Keratinocyte (primary cell): ENCODE results near the gene PRR20D. TPM values are rescaled to one million over a fixed set of nuclear protein-coding genes. Genes with fewer than 3 reads are reported as not detected.
"Not testable (repeated sequence)": the region's sequence is repeated elsewhere in the genome, so short reads cannot be mapped to it uniquely, and the experiment has no call there.

Experiments used
- DNase-seq: peaks from one replicate; pipeline ENCODE4 v3.0.0-alpha.2; 2011; ENCODE audit warnings: low read depth, missing footprints, low spot score
- FAIRE-seq: peaks from 2 replicates; lab custom pipeline; 2011; peaks lifted over from hg19 to GRCh38; lab: Jason Lieb, UNC
- H2AFZ ChIP-seq: 2 replicates; pipeline ENCODE4 v1.6.0; 2012; ENCODE audit warnings: low read length, control low read depth, inconsistent platforms; ENCODE audit not compliant: control insufficient read depth
- H3K27ac ChIP-seq: 2 replicates; pipeline ENCODE4 v1.5.1; 2011; ENCODE audit warnings: low read length; ENCODE audit not compliant: control insufficient read depth, insufficient read depth
- H3K27me3 ChIP-seq: 3 replicates; pipeline ENCODE4 v1.6.0; 2011; ENCODE audit warnings: low read length; ENCODE audit not compliant: control insufficient read depth, insufficient read depth; ENCODE audit errors: extremely low read depth
- H3K36me3 ChIP-seq, 2 experiments: 2 replicates in 1 of 2; 3 replicates in 1 of 2; pipeline ENCODE4 v1.5.1; 2011; ENCODE audit warnings: low read length in 2 of 2, mild to moderate bottlenecking in 1 of 2; ENCODE audit not compliant: control insufficient read depth in 2 of 2, insufficient read depth in 2 of 2; ENCODE audit errors: extremely low read depth in 1 of 2
- H3K4me1 ChIP-seq: 3 replicates; pipeline ENCODE4 v1.5.1; 2011; ENCODE audit warnings: low read length; ENCODE audit not compliant: control insufficient read depth, insufficient read depth; ENCODE audit errors: extremely low read depth
- H3K4me2 ChIP-seq: 3 replicates; pipeline ENCODE4 v1.6.0; 2011; ENCODE audit warnings: low read depth, low read length; ENCODE audit not compliant: control insufficient read depth, insufficient read depth; ENCODE audit errors: extremely low read depth
- H3K4me3 ChIP-seq, 3 experiments: fragments of 200-600 bp in 1 of 3; sonication (generic) in 1 of 3; 2 replicates in 2 of 3; 3 replicates in 1 of 3; pipeline ENCODE4 v1.5.1; 2011 to 2016; ENCODE audit warnings: low read length in 3 of 3, mild to moderate bottlenecking in 3 of 3, control low read depth in 2 of 3, inconsistent platforms in 1 of 3, low read depth in 1 of 3, mixed read lengths in 1 of 3, mixed run types in 1 of 3, moderate library complexity in 1 of 3; ENCODE audit not compliant: control insufficient read depth in 2 of 3, insufficient read depth in 2 of 3; ENCODE audit errors: extremely low read depth in 1 of 3
- H3K79me2 ChIP-seq: 2 replicates; pipeline ENCODE4 v1.6.0; 2012; ENCODE audit warnings: low read length; ENCODE audit not compliant: control insufficient read depth, insufficient read depth
- H3K9ac ChIP-seq: 3 replicates; pipeline ENCODE4 v1.6.0; 2011; ENCODE audit warnings: low read length; ENCODE audit not compliant: control insufficient read depth, insufficient read depth; ENCODE audit errors: extremely low read depth
- H3K9me1 ChIP-seq: 3 replicates; pipeline ENCODE4 v1.6.0; 2011; ENCODE audit warnings: low read length; ENCODE audit not compliant: control insufficient read depth, insufficient read depth; ENCODE audit errors: extremely low read depth
- H3K9me3 ChIP-seq: 2 replicates; pipeline ENCODE4 v1.5.1; 2012; ENCODE audit warnings: low read depth, low read length; ENCODE audit not compliant: control insufficient read depth
- H4K20me1 ChIP-seq: 3 replicates; pipeline ENCODE4 v1.6.0; 2011; ENCODE audit warnings: low read length; ENCODE audit not compliant: control insufficient read depth, insufficient read depth; ENCODE audit errors: extremely low read depth
- CTCF ChIP-seq, 3 experiments: IDR thresholded peaks in 1 of 3; conservative IDR thresholded peaks in 1 of 3; optimal IDR thresholded peaks in 1 of 3; 2 replicates in 2 of 3; 3 replicates in 1 of 3; pipeline versions ENCODE3 to v1.5.1; 2011; ENCODE audit warnings: low read length in 3 of 3, mild to moderate bottlenecking in 3 of 3, moderate library complexity in 2 of 3, control low read depth in 1 of 3, inconsistent platforms in 1 of 3; ENCODE audit not compliant: insufficient read depth in 2 of 3; ENCODE audit errors: extremely low read depth in 1 of 3
- EZH2 ChIP-seq: IDR thresholded peaks from one replicate; pipeline ENCODE4 v1.6.1; 2012; ENCODE audit warnings: inconsistent platforms, mild to moderate bottlenecking, low read length, moderate library complexity
- dilution Hi-C: fragments of 300-500 bp; cut with MboI; formaldehyde crosslinking; loops from one replicate; pipeline ENCODE4 v1.7.0; 2020; ENCODE audit warnings: low sequenced_read_pairs; ENCODE audit not compliant: extremely low pct_ligation_motif_present
- polyA minus RNA-seq, 3 experiments: library from RNA; depleted of rRNA, polyadenylated mRNA; stranded (reverse); fragments of >200 nt; gene quantifications; 1 replicate in 1 of 3; 2 replicates in 1 of 3; 3 replicates in 1 of 3; pipeline ENCODE4 v1.2.3, GENCODE V29; 2011
- polyA plus RNA-seq, 5 experiments: library from polyadenylated mRNA; depleted of rRNA in 3 of 5; stranded (reverse) in 3 of 5; stranded (forward) in 1 of 5; unstranded in 1 of 5; fragments of >200 nt; gene quantifications; 1 replicate in 1 of 5; 2 replicates in 3 of 5; 3 replicates in 1 of 5; pipeline versions ENCODE4 v1.2.1 to v1.2.3, GENCODE V29; 2011 to 2012; ENCODE audit warnings: missing spikeins in 2 of 5, low read depth in 1 of 5, low replicate concordance in 1 of 5

Gene PRR20D
- polyA plus RNA-seq (not detected in 3 replicates), polyA minus RNA-seq (not detected in 3 replicates)
- polyA plus RNA-seq (2011; ENCODE audit: low read depth): not detected
- not detected in 2 replicates for polyA plus RNA-seq (2011; cell fraction: cytosol; rRNA removed)
- polyA plus RNA-seq (2011; cell fraction: nucleus; rRNA removed): not detected in 2 replicates
- polyA plus RNA-seq (2012; ENCODE audit: low replicate concordance): not detected in 2 replicates
- polyA minus RNA-seq (2011; cell fraction: cytosol; rRNA and poly(A)+ RNA removed): not detected
- polyA minus RNA-seq (2011; cell fraction: nucleus; rRNA and poly(A)+ RNA removed): not detected in 2 replicates

- H3K9me3 ChIP-seq, H3K9me1 ChIP-seq, H3K27me3 ChIP-seq, H4K20me1 ChIP-seq, H3K4me2 ChIP-seq, H3K4me3 ChIP-seq, H3K79me2 ChIP-seq, dilution Hi-C loops, DNase-seq, FAIRE-seq, H3K36me3 ChIP-seq, H3K27ac ChIP-seq, H2AFZ ChIP-seq, H3K4me1 ChIP-seq, H3K9ac ChIP-seq: not testable (repeated sequence)
Observed at GRCh38 chr13:57160332-57160731, at the start of gene PRR20D. TSS of gene PRR20D (plus strand) at chr13:57160632. CDS start at chr13:57161019, 387 bp downstream.

- Histone ChIP-seq H3K4me3 (no peak overlapping the region), H3K36me3 (no peaks in the 10 kb centered on the region), H2AFZ (no peak overlapping the region), H3K9me3 (no peaks in the 10 kb centered on the region), H3K4me1 (no peaks in the 10 kb centered on the region), H3K27me3 (no peaks in the 10 kb centered on the region), H3K79me2 (no peaks in the 10 kb centered on the region), H3K27ac (no peak overlapping the region), H3K4me2 (no peak overlapping the region), H3K9ac (no peak overlapping the region), H4K20me1 (no peaks in the 10 kb centered on the region), H3K9me1 (no peaks in the 10 kb centered on the region)
- no peak for DNase-seq
- TF ChIP-seq EZH2: no peak
- no peak for TF ChIP-seq CTCF (optimal IDR thresholded peaks at IDR 0.05 in 1 of 3, IDR thresholded peaks at IDR 0.05 in 1 of 3, conservative IDR thresholded peaks at IDR 0.05 in 1 of 3; ENCODE audit: extremely low read depth in 1 of 3, insufficient read depth in 2 of 3, low read length in 3 of 3)
- no peak for FAIRE-seq
- dilution Hi-C loops: no loop called here
Observed at GRCh38 chr13:57114945-57115344, 45.5 kb upstream of the PRR20D start.

GRCh38 chr13:57123681-57124080 lies 36.8 kb upstream of the PRR20D start:
- no peaks in the 10 kb centered on the region for H3K36me3 ChIP-seq
- H2AFZ ChIP-seq: no peak overlapping the region
- DNase-seq (no peak), FAIRE-seq (no peak)
- H3K4me2 ChIP-seq: no peak overlapping the region
- no peak overlapping the region for H3K4me3 ChIP-seq
- H3K9ac ChIP-seq: no peak overlapping the region
- H3K9me1 ChIP-seq: no peaks in the 10 kb centered on the region
- no peaks in the 10 kb centered on the region for H3K4me1 ChIP-seq
- no peaks in the 10 kb centered on the region for H3K9me3 ChIP-seq
- no peaks in the 10 kb centered on the region for H4K20me1 ChIP-seq
- no peak overlapping the region for H3K27ac ChIP-seq
- TF ChIP-seq CTCF (optimal IDR thresholded peaks at IDR 0.05 in 1 of 3, IDR thresholded peaks at IDR 0.05 in 1 of 3, conservative IDR thresholded peaks at IDR 0.05 in 1 of 3; ENCODE audit: extremely low read depth in 1 of 3, insufficient read depth in 2 of 3, low read length in 3 of 3) (no peak), EZH2 (no peak)
- dilution Hi-C loops: no loop called here
- no peaks in the 10 kb centered on the region for H3K27me3 ChIP-seq
- no peaks in the 10 kb centered on the region for H3K79me2 ChIP-seq
